ENCODE data around the gene QSER1. TPM values are rescaled to one million over a fixed set of nuclear protein-coding genes. Genes with fewer than 3 reads are reported as not detected.

QSER1 gene
- total RNA-seq, result 10 to 100 TPM; 20.3 to 40.0 TPM

GRCh38 chr11:32892355-32893092, at the start of gene QSER1:
Gene QSER1 (plus strand): TSS chr11:32892811. CDS start chr11:32893126, 315 bp downstream.
- DNase-seq (ENCODE audit: low spot score), result peak; percentile 4

DNA sequence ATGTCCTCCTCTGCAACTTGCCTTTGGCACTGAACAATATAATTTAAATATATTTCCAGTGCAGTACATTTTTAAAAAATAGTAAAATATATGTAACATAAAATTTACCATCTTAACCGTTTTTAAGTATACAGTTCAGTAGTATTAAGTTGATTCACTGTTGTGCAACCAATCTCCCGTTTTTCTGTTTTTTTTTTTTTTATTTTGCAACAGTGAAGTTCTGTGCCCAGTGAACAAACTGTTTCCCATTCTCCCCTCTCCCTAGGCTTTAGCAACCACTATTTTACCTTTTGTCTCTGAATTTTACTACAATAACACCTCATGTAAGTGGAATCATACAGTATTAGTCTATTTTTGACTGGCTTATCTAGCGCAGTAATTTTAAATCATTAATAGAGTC, 49.1 kb upstream of the QSER1 start:
- Histone ChIP-seq H3K27me3 (replicated peaks; ENCODE audit: insufficient read depth) (no peaks in the 10 kb centered on the region), H3K4me1 (ENCODE audit: control insufficient read depth in 1 of 2, low read depth in 2 of 2) (no peaks in the 10 kb centered on the region), H3K27ac (no peak overlapping the region), H3K9me3 (no peaks in the 10 kb centered on the region), H3K36me3 (no peaks in the 10 kb centered on the region), H3K4me3 (no peak overlapping the region)
- no peak for TF ChIP-seq CTCF (IDR thresholded peaks at IDR 0.05)
- ATAC-seq (ENCODE audit: insufficient number of reproducible peaks, low FRiP score, low read depth) (no peak), DNase-seq (ENCODE audit: low spot score) (no peak)

More at GRCh38 chr11:32892355-32893092, at the start of gene QSER1:
- no peaks in the 10 kb centered on the region for H3K36me3 ChIP-seq
- peak within 1 kb of the TSS; percentile 79 to 87 for H3K27ac ChIP-seq
- peak; percentile 55 for ATAC-seq (ENCODE audit: insufficient number of reproducible peaks, low FRiP score, low read depth)
- no peak for TF ChIP-seq CTCF (IDR thresholded peaks at IDR 0.05)
- peak within 1 kb of the TSS; percentile 98 for H3K4me3 ChIP-seq
- H3K27me3 ChIP-seq (replicated peaks; ENCODE audit: insufficient read depth), result no peaks in the 10 kb centered on the region
- H3K4me1 ChIP-seq (ENCODE audit: control insufficient read depth in 1 of 2, low read depth in 2 of 2), result peaks cover 4 to 20% of the 10 kb centered on the region in 2 donors
- no peaks in the 10 kb centered on the region for H3K9me3 ChIP-seq

DNA sequence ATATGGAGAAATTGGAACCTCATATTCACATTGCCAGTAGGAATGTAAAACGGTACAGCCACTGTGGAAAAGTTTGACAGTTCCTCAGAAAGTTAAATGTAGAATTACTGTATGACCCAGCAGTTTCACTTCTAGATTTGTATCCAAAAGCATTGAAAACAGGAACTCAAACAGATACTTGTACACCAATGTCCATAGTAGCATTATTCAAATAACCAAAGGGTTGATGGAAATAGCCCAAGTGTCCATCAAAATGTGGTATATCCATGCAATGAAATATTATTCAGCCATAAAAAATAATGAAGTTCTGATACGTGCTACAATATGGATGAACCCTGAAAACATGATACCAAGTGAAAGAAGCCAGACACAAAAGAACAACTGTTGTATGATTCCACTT, 45.1 kb upstream of the QSER1 start:
- Histone ChIP-seq H3K4me1 (ENCODE audit: control insufficient read depth in 1 of 2, low read depth in 2 of 2) (no peaks in the 10 kb centered on the region), H3K36me3 (no peaks in the 10 kb centered on the region), H3K27ac (no peak overlapping the region), H3K4me3 (no peak overlapping the region), H3K27me3 (replicated peaks; ENCODE audit: insufficient read depth) (no peaks in the 10 kb centered on the region), H3K9me3 (no peaks in the 10 kb centered on the region)
- DNase-seq (ENCODE audit: low spot score) (no peak), ATAC-seq (ENCODE audit: insufficient number of reproducible peaks, low FRiP score, low read depth) (no peak)
- TF ChIP-seq CTCF (IDR thresholded peaks at IDR 0.05), result no peak

- no peak for TF ChIP-seq CTCF (IDR thresholded peaks at IDR 0.05)
- Histone ChIP-seq H3K27ac (no peak overlapping the region), H3K27me3 (replicated peaks; ENCODE audit: insufficient read depth) (no peaks in the 10 kb centered on the region), H3K9me3 (no peaks in the 10 kb centered on the region), H3K4me3 (no peak overlapping the region), H3K4me1 (ENCODE audit: control insufficient read depth in 1 of 2, low read depth in 2 of 2) (no peaks in the 10 kb centered on the region), H3K36me3 (no peaks in the 10 kb centered on the region)
- DNase-seq (ENCODE audit: low spot score) (no peak), ATAC-seq (ENCODE audit: insufficient number of reproducible peaks, low FRiP score, low read depth) (no peak)
These were observed 42.9 kb upstream of the QSER1 start for GRCh38 chr11:32849761-32850160.

- Histone ChIP-seq H3K4me3 (no peak overlapping the region), H3K27me3 (replicated peaks; ENCODE audit: insufficient read depth) (no peaks in the 10 kb centered on the region), H3K36me3 (no peaks in the 10 kb centered on the region), H3K4me1 (ENCODE audit: control insufficient read depth in 1 of 2, low read depth in 2 of 2) (no peaks in the 10 kb centered on the region), H3K27ac (no peak overlapping the region), H3K9me3 (no peaks in the 10 kb centered on the region)
- no peak for TF ChIP-seq CTCF (IDR thresholded peaks at IDR 0.05)
- DNase-seq (ENCODE audit: low spot score) (no peak), ATAC-seq (ENCODE audit: insufficient number of reproducible peaks, low FRiP score, low read depth) (no peak)
These were observed 41.4 kb upstream of the QSER1 start for GRCh38 chr11:32851251-32851650.
